Endothelial cell of umbilical vein (primary cell): ENCODE data around the gene BRD2. TPM values are rescaled to one million over a fixed set of nuclear protein-coding genes. Genes with fewer than 3 reads are reported as not detected.

Experiments
- BruUV-seq: library from RNA; stranded (reverse); fragments of 400-500 nt; replicated peaks from 2 replicates; lab custom pipeline; 2021; lab: Mats Ljungman, UMichigan
- CTCF ChIA-PET: fragments of 300-600, 350-600 bp; sonication (Branson Sonifier 250); formaldehyde crosslinking; loops from one replicate; lab custom pipeline; 2021; ENCODE audit warnings: antibody characterized with exemption, inconsistent platforms; lab: Charles Lee
- POLR2A ChIA-PET: fragments of 300-600, 350-600 bp; sonication (Branson Sonifier 250); formaldehyde crosslinking; loops from one replicate; lab custom pipeline; 2021; ENCODE audit warnings: antibody characterized with exemption, inconsistent platforms; lab: Charles Lee
- DNase-seq: peaks from one replicate; pipeline ENCODE4 v3.0.0-alpha.2; 2011; ENCODE audit warnings: low read depth, low spot score
- FAIRE-seq: peaks from 2 replicates; lab custom pipeline; 2011; peaks lifted over from hg19 to GRCh38; lab: Jason Lieb, UNC
- H2AFZ ChIP-seq: 2 replicates; pipeline ENCODE4 v1.6.0; 2012; ENCODE audit warnings: low read depth, low read length, control low read depth, inconsistent platforms
- H3K27ac ChIP-seq: 2 replicates; pipeline ENCODE4 v1.5.1; 2011; ENCODE audit warnings: low read depth, mild to moderate bottlenecking, control low read depth, low read length, moderate library complexity; ENCODE audit not compliant: insufficient read depth
- H3K27me3 ChIP-seq, 2 experiments: 2 replicates each; pipeline versions ENCODE4 v1.6.0 to v1.6.1; 2011; ENCODE audit warnings: low read length in 2 of 2, mixed read lengths in 1 of 2; ENCODE audit not compliant: control insufficient read depth in 2 of 2, insufficient read depth in 2 of 2
- H3K36me3 ChIP-seq, 2 experiments: 2 replicates in 1 of 2; 3 replicates in 1 of 2; pipeline ENCODE4 v1.5.1; 2011; ENCODE audit warnings: low read length in 2 of 2, mild to moderate bottlenecking in 1 of 2, moderate library complexity in 1 of 2; ENCODE audit not compliant: control insufficient read depth in 2 of 2, insufficient read depth in 2 of 2; ENCODE audit errors: extremely low read depth in 1 of 2
- H3K4me1 ChIP-seq: 3 replicates; pipeline ENCODE4 v1.5.1; 2011; ENCODE audit warnings: mild to moderate bottlenecking, low read length; ENCODE audit not compliant: control insufficient read depth, insufficient read depth; ENCODE audit errors: extremely low read depth
- H3K4me2 ChIP-seq: 2 replicates; pipeline ENCODE4 v1.6.1; 2011; ENCODE audit warnings: low read length, control low read depth, mixed read lengths; ENCODE audit not compliant: insufficient read depth
- H3K4me3 ChIP-seq, 3 experiments: fragments of 200-600 bp in 1 of 3; sonication (generic), shearing (Covaris generic) in 1 of 3; replicated peaks in 1 of 3; 2 replicates each; pipeline ENCODE4 v1.5.1; 2011 to 2016; ENCODE audit warnings: control low read depth in 3 of 3, low read length in 3 of 3, mild to moderate bottlenecking in 2 of 3, inconsistent platforms in 1 of 3, low read depth in 1 of 3, moderate library complexity in 1 of 3; ENCODE audit not compliant: insufficient read depth in 1 of 3
- H3K79me2 ChIP-seq: 2 replicates; pipeline ENCODE4 v1.6.0; 2012; ENCODE audit warnings: low read length, inconsistent platforms; ENCODE audit not compliant: control insufficient read depth, insufficient read depth
- H3K9ac ChIP-seq: replicated peaks from 2 replicates; pipeline ENCODE3; 2011; ENCODE audit warnings: low read length, control low read depth; ENCODE audit not compliant: insufficient read depth; ENCODE audit errors: extremely low read depth
- H3K9me1 ChIP-seq: replicated peaks from 3 replicates; pipeline ENCODE4 v1.6.0; 2011; ENCODE audit warnings: mild to moderate bottlenecking, low read length; ENCODE audit not compliant: control insufficient read depth, insufficient read depth; ENCODE audit errors: extremely low read depth
- H3K9me3 ChIP-seq: replicated peaks from 2 replicates; pipeline ENCODE4 v1.5.1; 2012; ENCODE audit warnings: low read length, inconsistent platforms; ENCODE audit not compliant: control insufficient read depth, insufficient read depth
- H4K20me1 ChIP-seq: replicated peaks from 2 replicates; pipeline ENCODE3; 2011; ENCODE audit warnings: mild to moderate bottlenecking, low read length; ENCODE audit not compliant: control insufficient read depth, insufficient read depth; ENCODE audit errors: extremely low read depth
- CTCF ChIP-seq, 2 donors: IDR thresholded peaks; 1 replicate in 1 of 2; 2 replicates in 1 of 2; pipeline ENCODE4 v1.5.1; 2011; ENCODE audit warnings: low read length in 2 of 2, mild to moderate bottlenecking in 2 of 2, moderate library complexity in 2 of 2, control low read depth in 1 of 2, inconsistent platforms in 1 of 2, low read depth in 1 of 2; ENCODE audit not compliant: insufficient read depth in 1 of 2; ENCODE audit errors: extremely low read depth in 1 of 2
- EZH2 ChIP-seq: IDR thresholded peaks from 2 replicates; pipeline ENCODE4 v1.6.1; 2012; ENCODE audit warnings: borderline replicate concordance, low read depth, mild to moderate bottlenecking, moderate library complexity, low read length, inconsistent platforms; ENCODE audit not compliant: severe bottlenecking
- FOS ChIP-seq: IDR thresholded peaks from 2 replicates; pipeline ENCODE4 v1.6.1; 2011; ENCODE audit warnings: mild to moderate bottlenecking, low read length, moderate library complexity, borderline replicate concordance; ENCODE audit not compliant: insufficient read depth
- GATA2 ChIP-seq: IDR thresholded peaks from 2 replicates; pipeline ENCODE4 v1.7.0; 2011; ENCODE audit warnings: low read depth, mild to moderate bottlenecking, moderate library complexity, mixed read lengths, low read length; ENCODE audit not compliant: insufficient read length, insufficient read depth
- JUN ChIP-seq: IDR thresholded peaks from 2 replicates; pipeline ENCODE4 v1.6.1; 2011; ENCODE audit warnings: borderline replicate concordance, low read depth; ENCODE audit not compliant: insufficient read length, insufficient read depth
- MYC ChIP-seq: IDR thresholded peaks from one replicate; pipeline ENCODE4 v1.6.1; 2011; ENCODE audit warnings: mild to moderate bottlenecking, low read depth, low read length
- POLR2A ChIP-seq: IDR thresholded peaks from 2 replicates; pipeline ENCODE4 v1.6.1; 2012; ENCODE audit warnings: low read depth, mild to moderate bottlenecking, control low read depth, low read length
- POLR2AphosphoS5 ChIP-seq: IDR thresholded peaks from 2 replicates; pipeline ENCODE4 v1.6.1; 2012; ENCODE audit warnings: low read depth, mild to moderate bottlenecking, control low read depth, low read length, moderate library complexity; ENCODE audit not compliant: insufficient read depth
- dilution Hi-C: fragments of 300-500 bp; cut with MboI; formaldehyde crosslinking; loops from one replicate; pipeline ENCODE4 v1.15.0; 2019; ENCODE audit warnings: low sequenced_read_pairs; ENCODE audit not compliant: extremely low pct_ligation_motif_present
- intact Hi-C: fragments of 100-400 bp; cut with micrococcal nuclease; formaldehyde crosslinking; loops from one replicate; pipeline ENCODE4 v1.10.0; 2022
- polyA plus RNA-seq, 4 experiments: library from polyadenylated mRNA; depleted of rRNA in 3 of 4; stranded (reverse) in 3 of 4; unstranded in 1 of 4; fragments of >200 nt; gene quantifications; 2 replicates each; pipeline versions ENCODE4 v1.2.1 to v1.2.3, GENCODE V29; 2011 to 2012; ENCODE audit warnings: missing spikeins in 1 of 4
- total RNA-seq: library from RNA; stranded (reverse); gene quantifications from 2 replicates; pipeline ENCODE4 v1.2.3, GENCODE V29; 2021
- TF ChIP-seq, protein P1 (sequence below): IDR thresholded peaks from 2 replicates; pipeline ENCODE4 v1.6.1; 2011; ENCODE audit not compliant: insufficient read depth, insufficient read length

BRD2 gene
- total and polyA plus RNA-seq, 2 donors (not counting 3 experiments of a cell fraction or from before 2014, with no cell fraction given): 131 to 197 TPM

DNA sequence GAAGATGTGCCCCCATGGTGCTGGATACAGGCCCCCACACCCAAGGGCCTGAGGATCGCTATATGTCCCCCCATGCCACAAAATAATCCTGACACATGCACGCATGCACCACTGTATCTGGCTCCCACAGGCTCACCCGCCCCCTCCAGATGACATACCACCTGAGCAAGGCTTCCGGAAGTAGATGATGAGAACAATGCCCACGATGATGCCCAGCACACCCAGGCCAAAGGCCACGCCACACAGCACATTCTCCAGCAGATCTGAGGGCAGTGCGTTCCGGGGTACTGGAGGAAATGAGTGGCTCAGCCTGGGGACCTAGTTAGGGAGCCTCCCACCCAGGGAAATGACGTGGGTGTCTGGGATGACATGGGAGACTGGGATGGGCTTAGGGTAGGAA lies 19.3 kb upstream of the BRD2 start:
- Histone ChIP-seq H3K4me3 (no peak overlapping the region), H3K36me3 (no peaks in the 10 kb centered on the region), H3K4me2 (no peak overlapping the region), H3K27ac (no peak overlapping the region), H2AFZ (no peak overlapping the region), H4K20me1 (no peaks in the 10 kb centered on the region), H3K9me3 (no peaks in the 10 kb centered on the region), H3K27me3 (peaks cover 5 to 21% of the 10 kb centered on the region in 2 experiments), H3K79me2 (no peaks in the 10 kb centered on the region), H3K4me1 (no peaks in the 10 kb centered on the region), H3K9me1 (no peaks in the 10 kb centered on the region), H3K9ac (no peak overlapping the region)
- DNase-seq (no peak), FAIRE-seq (no peak)
- POLR2A ChIA-PET: no interaction called here
- intact Hi-C loops: no loop called here
- BruUV-seq: no TSS peak
- CTCF ChIA-PET: interaction anchor here (1.0 to 2.6 kb wide), 2 partner anchors 15 to 55 kb away, joined by 3 to 59 read pairs; no protein-coding TSS in a partner anchor
- dilution Hi-C loops: no loop called here
- no peak for TF ChIP-seq MYC
- no peak for TF ChIP-seq CTCF (IDR thresholded peaks at IDR 0.05; ENCODE audit: extremely low read depth in 1 of 2, insufficient read depth in 1 of 2, low read depth in 1 of 2, low read length in 2 of 2)
- no peak for TF ChIP-seq FOS
- TF ChIP-seq, protein P1, sequence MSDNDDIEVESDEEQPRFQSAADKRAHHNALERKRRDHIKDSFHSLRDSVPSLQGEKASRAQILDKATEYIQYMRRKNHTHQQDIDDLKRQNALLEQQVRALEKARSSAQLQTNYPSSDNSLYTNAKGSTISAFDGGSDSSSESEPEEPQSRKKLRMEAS: no peak
- no peak for TF ChIP-seq POLR2A
- TF ChIP-seq EZH2: no peak
- no peak for TF ChIP-seq JUN
- no peak for TF ChIP-seq POLR2AphosphoS5
- no peak for TF ChIP-seq GATA2
